ENCODE data around the gene LOC128125822.

LOC128125822 gene

DNA sequence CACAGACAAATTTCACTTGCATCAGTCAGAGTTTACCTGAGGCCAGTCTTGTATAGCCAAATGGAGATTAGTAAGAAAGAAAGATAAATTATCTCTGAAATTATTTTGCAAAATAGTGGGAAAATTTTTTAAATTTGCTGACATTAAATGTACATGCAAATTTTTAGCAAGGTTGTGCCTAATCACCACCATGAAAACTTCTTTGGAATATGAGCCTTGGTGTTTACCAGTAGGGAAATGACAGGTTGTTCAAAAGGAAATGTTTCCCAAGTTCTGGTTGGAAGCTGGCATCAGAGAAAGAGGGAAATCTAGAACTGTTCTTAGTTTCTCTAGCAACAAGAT, 34.4 kb upstream of the LOC128125822 start:
- Histone ChIP-seq H3K27me3 (ENCODE audit: control insufficient read depth, insufficient read depth, low read length) (no peaks in the 10 kb centered on the region), H3K4me3 (ENCODE audit: low read depth in 2 of 2, low read length in 2 of 2) (no peak overlapping the region), H3K27ac (ENCODE audit: low read length) (no peak overlapping the region), H3K4me1 (ENCODE audit: control insufficient read depth, insufficient read depth, low read length) (no peaks in the 10 kb centered on the region), H3K36me3 (ENCODE audit: control insufficient read depth, insufficient read depth, low read length) (no peaks in the 10 kb centered on the region), H3K9me3 (ENCODE audit: control insufficient read depth, insufficient read depth, low read depth, low read length) (no peaks in the 10 kb centered on the region)
- no peak for TF ChIP-seq POLR2AphosphoS5 (IDR thresholded peaks at IDR 0.05; ENCODE audit: low read depth, low read length)
- no peak for TF ChIP-seq REST (IDR thresholded peaks at IDR 0.05; ENCODE audit: insufficient read depth in 1 of 2, low read depth in 2 of 2, low read length in 1 of 2)
- TF ChIP-seq, protein P1, sequence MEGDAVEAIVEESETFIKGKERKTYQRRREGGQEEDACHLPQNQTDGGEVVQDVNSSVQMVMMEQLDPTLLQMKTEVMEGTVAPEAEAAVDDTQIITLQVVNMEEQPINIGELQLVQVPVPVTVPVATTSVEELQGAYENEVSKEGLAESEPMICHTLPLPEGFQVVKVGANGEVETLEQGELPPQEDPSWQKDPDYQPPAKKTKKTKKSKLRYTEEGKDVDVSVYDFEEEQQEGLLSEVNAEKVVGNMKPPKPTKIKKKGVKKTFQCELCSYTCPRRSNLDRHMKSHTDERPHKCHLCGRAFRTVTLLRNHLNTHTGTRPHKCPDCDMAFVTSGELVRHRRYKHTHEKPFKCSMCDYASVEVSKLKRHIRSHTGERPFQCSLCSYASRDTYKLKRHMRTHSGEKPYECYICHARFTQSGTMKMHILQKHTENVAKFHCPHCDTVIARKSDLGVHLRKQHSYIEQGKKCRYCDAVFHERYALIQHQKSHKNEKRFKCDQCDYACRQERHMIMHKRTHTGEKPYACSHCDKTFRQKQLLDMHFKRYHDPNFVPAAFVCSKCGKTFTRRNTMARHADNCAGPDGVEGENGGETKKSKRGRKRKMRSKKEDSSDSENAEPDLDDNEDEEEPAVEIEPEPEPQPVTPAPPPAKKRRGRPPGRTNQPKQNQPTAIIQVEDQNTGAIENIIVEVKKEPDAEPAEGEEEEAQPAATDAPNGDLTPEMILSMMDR (IDR thresholded peaks at IDR 0.05), result no peak
- TF ChIP-seq TCF7L2 (IDR thresholded peaks at IDR 0.05; ENCODE audit: low read depth, low read length), result no peak
- TF ChIP-seq SIN3A (IDR thresholded peaks at IDR 0.05; ENCODE audit: borderline replicate concordance, insufficient read depth, low read depth, low read length), result no peak
- no peak for ATAC-seq
- no peak for DNase-seq (ENCODE audit: low read depth, low spot score)
- CTCF ChIA-PET, result no interaction called here
- POLR2A ChIA-PET, result no interaction called here
- in situ Hi-C loops (cut with HindIII; ENCODE audit: low pct_unique_long_range_greater_than_20kb, low sequenced_read_pairs), result no loop called here
- intact Hi-C loops (cut with micrococcal nuclease; ENCODE audit: unreplicated experiment), result no loop called here
- BruUV-seq (replicated peaks), result no TSS peak

- DNase-seq (ENCODE audit: low read depth, low spot score) (no peak), ATAC-seq (no peak)
- no peak for TF ChIP-seq REST (IDR thresholded peaks at IDR 0.05; ENCODE audit: insufficient read depth in 1 of 2, low read depth in 2 of 2, low read length in 1 of 2)
- no peak for TF ChIP-seq SIN3A (IDR thresholded peaks at IDR 0.05; ENCODE audit: borderline replicate concordance, insufficient read depth, low read depth, low read length)
- TF ChIP-seq, protein P1 (IDR thresholded peaks at IDR 0.05), result no peak
- TF ChIP-seq TCF7L2 (IDR thresholded peaks at IDR 0.05; ENCODE audit: low read depth, low read length), result no peak
- TF ChIP-seq POLR2AphosphoS5 (IDR thresholded peaks at IDR 0.05; ENCODE audit: low read depth, low read length), result no peak
- intact Hi-C loops (cut with micrococcal nuclease; ENCODE audit: unreplicated experiment) (no loop called here), in situ Hi-C loops (cut with HindIII; ENCODE audit: low pct_unique_long_range_greater_than_20kb, low sequenced_read_pairs) (no loop called here)
- H3K27me3 ChIP-seq (ENCODE audit: control insufficient read depth, insufficient read depth, low read length), result no peaks in the 10 kb centered on the region
- ChIA-PET POLR2A (interaction anchor here (0.6 kb wide), 1 partner anchor 269 kb away, joined by 3 read pairs; no protein-coding TSS in a partner anchor), CTCF (no interaction called here)
- BruUV-seq (replicated peaks), result no TSS peak
- H3K4me3 ChIP-seq (ENCODE audit: low read depth in 2 of 2, low read length in 2 of 2), result no peak overlapping the region
- H3K4me1 ChIP-seq (ENCODE audit: control insufficient read depth, insufficient read depth, low read length), result no peaks in the 10 kb centered on the region
- no peaks in the 10 kb centered on the region for H3K9me3 ChIP-seq (ENCODE audit: control insufficient read depth, insufficient read depth, low read depth, low read length)
- H3K27ac ChIP-seq (ENCODE audit: low read length), result no peak overlapping the region
- no peaks in the 10 kb centered on the region for H3K36me3 ChIP-seq (ENCODE audit: control insufficient read depth, insufficient read depth, low read length)
Observed at GRCh38 chr6:63538550-63538949, 33.7 kb upstream of the LOC128125822 start.
